NCI-H1694 treated with DMSO at 0.1 percent for 48 hours (cell line): ENCODE measurements around the gene HMMR.

Experiments used
- DNase-seq: peaks from one replicate; lab custom pipeline; 2025; lab: John Stamatoyannopoulos, UW

HMMR gene

GRCh38 chr5:163459462-163459818, 992 bp upstream of the HMMR start:
- no peak for DNase-seq

GRCh38 chr5:163459819-163460561, 442 bp upstream of the HMMR start, which contains the start of gene NUDCD2:
Gene NUDCD2 (minus strand): TSS chr5:163460102. CDS start chr5:163460050, 52 bp downstream.
- DNase-seq = peak; percentile 96

GRCh38 chr5:163463063-163463435, 2.6 kb downstream of the HMMR start:
- DNase-seq = no peak

GRCh38 chr5:163467682-163468081, 7.2 kb downstream of the HMMR start:
- DNase-seq = no peak

GRCh38 chr5:163473635-163474243, 13.3 kb downstream of the HMMR start:
- DNase-seq = peak; percentile 2

GRCh38 chr5:163475411-163475810, 15.0 kb downstream of the HMMR start:
- no peak for DNase-seq

- no peak for DNase-seq
Observed at GRCh38 chr5:163478126-163478981, 17.9 kb downstream of the HMMR start.

GRCh38 chr5:163478982-163479271, 18.5 kb downstream of the HMMR start:
- DNase-seq = no peak

GRCh38 chr5:163489055-163489744, 28.8 kb downstream of the HMMR start:
- DNase-seq = no peak

GRCh38 chr5:163489745-163490075, 29.3 kb downstream of the HMMR start:
- no peak for DNase-seq

GRCh38 chr5:163496286-163496685, 35.9 kb downstream of the HMMR start:
- no peak for DNase-seq

- no peak for DNase-seq
Observed at GRCh38 chr5:163497315-163497714, 36.9 kb downstream of the HMMR start.

- DNase-seq = no peak
Observed at GRCh38 chr5:163498886-163499285, 38.5 kb downstream of the HMMR start.

GRCh38 chr5:163502521-163502920, 42.1 kb downstream of the HMMR start:
- DNase-seq = no peak

GRCh38 chr5:163503106-163504078, 43.0 kb downstream of the HMMR start:
- DNase-seq = no peak

- DNase-seq = no peak
Observed at GRCh38 chr5:163504079-163504931, 43.9 kb downstream of the HMMR start.

- DNase-seq = no peak
Observed at GRCh38 chr5:163505049-163505367, 44.6 kb downstream of the HMMR start.

- DNase-seq = peak; percentile 83
Observed at GRCh38 chr5:163505368-163506094, 45.1 kb downstream of the HMMR start, which contains the start of gene MAT2B. Gene MAT2B (plus strand): TSS chr5:163505619. CDS start chr5:163505687, 68 bp downstream.

GRCh38 chr5:163506095-163506457, 45.6 kb downstream of the HMMR start:
- DNase-seq = no peak

- no peak for DNase-seq
Observed at GRCh38 chr5:163506726-163507125, 46.3 kb downstream of the HMMR start.
